ENCODE measurements around the gene UBE2J2.

DNA sequence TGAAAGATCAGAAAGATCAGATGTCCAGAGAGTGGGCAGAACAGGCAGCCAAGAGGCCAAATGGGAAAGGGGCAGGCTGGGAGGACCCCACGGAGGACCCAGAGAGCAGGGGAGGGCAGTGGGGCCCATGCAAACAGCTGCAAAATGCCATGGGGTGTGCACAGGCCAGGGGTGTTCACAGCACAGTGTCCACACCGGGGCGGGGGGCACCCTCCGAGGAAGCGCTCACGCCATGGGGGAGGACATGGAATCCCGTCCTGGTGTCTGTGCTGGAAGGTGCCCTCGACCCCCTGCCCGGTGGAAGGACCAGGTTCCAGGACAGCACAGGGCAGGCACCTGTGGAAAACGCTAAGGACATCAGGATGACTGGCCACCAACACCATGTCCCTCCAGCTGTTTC is 49.3 kb upstream of the UBE2J2 start:
- TF ChIP-seq CTCF (IDR thresholded peaks at IDR 0.05) = no peak
- no peak for TF ChIP-seq POLR2AphosphoS5 (IDR thresholded peaks at IDR 0.05; ENCODE audit: low read depth, low read length)
- TF ChIP-seq EP300 (IDR thresholded peaks at IDR 0.05; ENCODE audit: borderline replicate concordance in 1 of 2, low read depth in 1 of 2, low read length in 1 of 2) = no peak
- no peak for TF ChIP-seq MAX (IDR thresholded peaks at IDR 0.05; ENCODE audit: low read depth)
- no peak for TF ChIP-seq RCOR1 (IDR thresholded peaks at IDR 0.05; ENCODE audit: low read length)
- no peak for TF ChIP-seq TAF1 (IDR thresholded peaks at IDR 0.05; ENCODE audit: borderline replicate concordance, low read depth, low read length)
- TF ChIP-seq EZH2phosphoT487 (IDR thresholded peaks at IDR 0.05; ENCODE audit: borderline replicate concordance, low read depth) = no peak
- TF ChIP-seq RAD21 (IDR thresholded peaks at IDR 0.05; ENCODE audit: low read length) = no peak
- TF ChIP-seq, protein P1, sequence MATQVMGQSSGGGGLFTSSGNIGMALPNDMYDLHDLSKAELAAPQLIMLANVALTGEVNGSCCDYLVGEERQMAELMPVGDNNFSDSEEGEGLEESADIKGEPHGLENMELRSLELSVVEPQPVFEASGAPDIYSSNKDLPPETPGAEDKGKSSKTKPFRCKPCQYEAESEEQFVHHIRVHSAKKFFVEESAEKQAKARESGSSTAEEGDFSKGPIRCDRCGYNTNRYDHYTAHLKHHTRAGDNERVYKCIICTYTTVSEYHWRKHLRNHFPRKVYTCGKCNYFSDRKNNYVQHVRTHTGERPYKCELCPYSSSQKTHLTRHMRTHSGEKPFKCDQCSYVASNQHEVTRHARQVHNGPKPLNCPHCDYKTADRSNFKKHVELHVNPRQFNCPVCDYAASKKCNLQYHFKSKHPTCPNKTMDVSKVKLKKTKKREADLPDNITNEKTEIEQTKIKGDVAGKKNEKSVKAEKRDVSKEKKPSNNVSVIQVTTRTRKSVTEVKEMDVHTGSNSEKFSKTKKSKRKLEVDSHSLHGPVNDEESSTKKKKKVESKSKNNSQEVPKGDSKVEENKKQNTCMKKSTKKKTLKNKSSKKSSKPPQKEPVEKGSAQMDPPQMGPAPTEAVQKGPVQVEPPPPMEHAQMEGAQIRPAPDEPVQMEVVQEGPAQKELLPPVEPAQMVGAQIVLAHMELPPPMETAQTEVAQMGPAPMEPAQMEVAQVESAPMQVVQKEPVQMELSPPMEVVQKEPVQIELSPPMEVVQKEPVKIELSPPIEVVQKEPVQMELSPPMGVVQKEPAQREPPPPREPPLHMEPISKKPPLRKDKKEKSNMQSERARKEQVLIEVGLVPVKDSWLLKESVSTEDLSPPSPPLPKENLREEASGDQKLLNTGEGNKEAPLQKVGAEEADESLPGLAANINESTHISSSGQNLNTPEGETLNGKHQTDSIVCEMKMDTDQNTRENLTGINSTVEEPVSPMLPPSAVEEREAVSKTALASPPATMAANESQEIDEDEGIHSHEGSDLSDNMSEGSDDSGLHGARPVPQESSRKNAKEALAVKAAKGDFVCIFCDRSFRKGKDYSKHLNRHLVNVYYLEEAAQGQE (IDR thresholded peaks at IDR 0.05; ENCODE audit: low read depth, low read length) = no peak
- TF ChIP-seq RFX5 (IDR thresholded peaks at IDR 0.05; ENCODE audit: low read length) = no peak
- no peak for TF ChIP-seq JUND (IDR thresholded peaks at IDR 0.05)
- no peak for TF ChIP-seq MXI1 (IDR thresholded peaks at IDR 0.05; ENCODE audit: low read depth, low read length)
- TF ChIP-seq SIN3A (IDR thresholded peaks at IDR 0.05; ENCODE audit: borderline replicate concordance, low read depth, low read length) = no peak
- TF ChIP-seq GATA2 (CRISPR knock-in tag; IDR thresholded peaks at IDR 0.05) = no peak

Data from SK-N-SH (cell line).